Fibroblast of mammary gland (primary cell): ENCODE results near the gene PRR7.
"Not testable (repeated sequence)": the region's sequence is repeated elsewhere in the genome, so short reads cannot be mapped to it uniquely, and the experiment has no call there.

Experiments used
- DNase-seq: peaks from one replicate; pipeline ENCODE4 v3.0.0-alpha.2; 2010; ENCODE audit warnings: low read depth
- H3K4me3 ChIP-seq: 2 replicates; pipeline ENCODE4 v1.5.1; 2011; ENCODE audit warnings: low read depth, mild to moderate bottlenecking, low read length, moderate library complexity; ENCODE audit not compliant: control insufficient read depth
- CTCF ChIP-seq: conservative IDR thresholded peaks from 2 replicates; pipeline ENCODE4 v1.5.1; 2011; ENCODE audit warnings: low read depth, low read length, inconsistent platforms; ENCODE audit not compliant: control insufficient read depth, insufficient read depth

PRR7 gene

GRCh38 chr5:177482359-177482795 is 35.8 kb downstream of the PRR7 start:
- peak; percentile 28 for DNase-seq
- no peak for TF ChIP-seq CTCF
- H3K4me3 ChIP-seq, result no peak overlapping the region

GRCh38 chr5:177483042-177483441 is 36.4 kb downstream of the PRR7 start:
- no peak for TF ChIP-seq CTCF
- no peak for DNase-seq
- no peak overlapping the region for H3K4me3 ChIP-seq

GRCh38 chr5:177483994-177484901 is 37.6 kb downstream of the PRR7 start:
- no peak overlapping the region for H3K4me3 ChIP-seq
- TF ChIP-seq CTCF, result no peak
- no peak for DNase-seq

- no peak for DNase-seq
- H3K4me3 ChIP-seq, result no peak overlapping the region
- TF ChIP-seq CTCF, result no peak
These were observed 38.4 kb downstream of the PRR7 start for GRCh38 chr5:177484902-177485549.

- not testable (repeated sequence) for DNase-seq, H3K4me3 ChIP-seq
These were observed 39.1 kb downstream of the PRR7 start for GRCh38 chr5:177485753-177486152.

GRCh38 chr5:177486256-177486655 is 39.6 kb downstream of the PRR7 start:
- DNase-seq, result no peak
- H3K4me3 ChIP-seq, result no peak overlapping the region
- no peak for TF ChIP-seq CTCF

- no peak for TF ChIP-seq CTCF
- H3K4me3 ChIP-seq, result no peak overlapping the region
- DNase-seq, result no peak
These were observed 40.5 kb downstream of the PRR7 start for GRCh38 chr5:177487144-177487543.
